GM23248 (cell line): ENCODE data around the gene DRD1. TPM values are rescaled to one million over a fixed set of nuclear protein-coding genes. Genes with fewer than 3 reads are reported as not detected.

Experiments used
- DNase-seq: peaks from one replicate; pipeline ENCODE4 v3.0.0-alpha.2; 2015
- H2AFZ ChIP-seq: fragments of 200-600 bp; sonication (generic); 2 replicates; pipeline ENCODE4 v1.6.1; 2016; ENCODE audit warnings: antibody characterized with exemption
- H3F3A ChIP-seq: fragments of 200-600 bp; sonication (generic); 2 replicates; pipeline ENCODE4 v1.6.1; 2016; ENCODE audit warnings: mild to moderate bottlenecking, antibody characterized with exemption, mixed run types; ENCODE audit not compliant: insufficient read depth
- H3K27ac ChIP-seq: fragments of 200-600 bp; sonication (generic); 2 replicates; pipeline ENCODE4 v1.5.1; 2016; ENCODE audit warnings: mild to moderate bottlenecking
- H3K27me3 ChIP-seq: fragments of 200-600 bp; sonication (generic); replicated peaks from 2 replicates; pipeline ENCODE4 v1.6.1; 2016; ENCODE audit warnings: mild to moderate bottlenecking; ENCODE audit not compliant: insufficient read depth
- H3K36me3 ChIP-seq: fragments of 200-600 bp; sonication (generic); 2 replicates; pipeline ENCODE4 v1.6.1; 2016; ENCODE audit warnings: low read depth, mild to moderate bottlenecking
- H3K4me1 ChIP-seq: fragments of 200-600 bp; sonication (generic); 2 replicates; pipeline ENCODE4 v1.6.1; 2016; ENCODE audit warnings: mild to moderate bottlenecking; ENCODE audit not compliant: insufficient read depth
- H3K4me2 ChIP-seq: fragments of 200-600 bp; sonication (generic); one replicate; pipeline ENCODE4 v1.6.1; 2016; ENCODE audit warnings: mild to moderate bottlenecking; ENCODE audit not compliant: unreplicated experiment
- H3K4me3 ChIP-seq: fragments of 200-600 bp; sonication (generic); 2 replicates; pipeline ENCODE4 v1.5.1; 2016; ENCODE audit warnings: mild to moderate bottlenecking
- H3K79me2 ChIP-seq: fragments of 200-600 bp; sonication (generic); 2 replicates; pipeline ENCODE4 v1.6.1; 2016; ENCODE audit warnings: mild to moderate bottlenecking; ENCODE audit not compliant: insufficient read depth
- H3K9ac ChIP-seq: fragments of 200-600 bp; sonication (generic); 2 replicates; pipeline ENCODE4 v1.6.1; 2016; ENCODE audit warnings: mild to moderate bottlenecking
- H3K9me2 ChIP-seq: fragments of 200-600 bp; sonication (generic); 2 replicates; pipeline ENCODE4 v1.6.1; 2016; ENCODE audit warnings: mixed run types, mild to moderate bottlenecking, moderate library complexity; ENCODE audit not compliant: insufficient read depth
- H3K9me3 ChIP-seq: fragments of 200-600 bp; sonication (generic); one replicate; pipeline ENCODE4 v1.6.1; 2017; ENCODE audit warnings: low read depth
- H4K20me1 ChIP-seq: fragments of 200-600 bp; sonication (generic); 2 replicates; pipeline ENCODE4 v1.6.0; 2016; ENCODE audit not compliant: insufficient read depth
- EZH2 ChIP-seq: fragments of 200-600 bp; sonication (generic); IDR thresholded peaks from 2 replicates; pipeline ENCODE4 v1.6.1; 2018; ENCODE audit warnings: antibody characterized with exemption, mild to moderate bottlenecking; ENCODE audit not compliant: insufficient read depth, poor library complexity, severe bottlenecking
- EZH2phosphoT487 ChIP-seq: fragments of 200-600 bp; sonication (generic); IDR thresholded peaks from 2 replicates; pipeline ENCODE4 v1.6.1; 2018; ENCODE audit warnings: antibody characterized with exemption, moderate library complexity, mild to moderate bottlenecking, low read depth; ENCODE audit not compliant: insufficient read depth
- WGBS, 2 experiments: methylation state at CpG; one replicate each; pipeline ENCODE4 v1.1.6; 2015 to 2017; ENCODE audit warnings: low lambda C conversion rate in 2 of 2, low coverage in 1 of 2; ENCODE audit errors: missing lambda C conversion rate in 2 of 2; 5-methylcytosine and 5-hydroxymethylcytosine counted together
- in situ Hi-C: fragments of 300-500 bp; cut with MboI; formaldehyde crosslinking; loops from 2 replicates; pipeline ENCODE4 v1.15.0; 2020
- polyA plus RNA-seq: library from polyadenylated mRNA; unstranded; fragments of >200 nt; fragmentation: Nextera tagmentation; extraction: Ambion mirVana; gene quantifications from 2 replicates; pipeline ENCODE4 v1.2.1, GENCODE V29; 2016
- total RNA-seq: library from RNA; depleted of rRNA; stranded (reverse); fragments of >200 nt; shearing (Covaris generic); gene quantifications from 2 replicates; pipeline ENCODE4 v1.2.3, GENCODE V29; 2014

Gene DRD1
- total and polyA plus RNA-seq, 2 experiments from 2014 or later, result not detected

DNA sequence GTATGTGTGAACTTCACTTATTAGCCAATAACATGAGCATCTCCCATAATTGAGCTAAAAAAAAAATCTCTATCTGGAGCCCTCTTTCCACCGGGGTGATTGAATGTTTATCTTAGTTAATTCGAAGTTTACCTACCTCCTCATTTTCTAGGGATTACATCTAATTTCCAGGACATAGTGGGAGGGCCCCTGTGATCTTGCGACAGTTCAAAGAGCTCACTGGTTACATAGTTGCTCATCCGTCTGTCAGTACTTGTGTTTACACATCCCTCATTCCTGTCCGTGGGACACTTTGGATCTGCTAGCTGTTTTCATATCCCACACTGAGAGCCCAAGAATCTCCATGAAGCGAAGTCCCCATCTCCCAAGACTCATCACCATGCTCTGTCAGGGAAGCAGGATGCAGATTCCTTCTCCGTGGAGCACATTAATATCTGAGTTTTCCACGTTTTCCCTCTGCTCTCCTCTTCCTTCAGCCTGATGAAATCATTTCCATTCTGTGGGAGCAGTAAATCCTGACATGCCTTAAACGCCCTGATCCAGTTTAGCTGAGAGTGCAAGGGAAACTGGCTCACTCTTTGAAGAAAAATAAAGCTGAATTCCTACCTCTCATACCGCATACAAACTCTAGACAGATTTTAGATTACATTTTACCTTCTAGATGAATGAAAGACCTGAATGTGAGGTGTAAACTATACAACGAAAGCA lies 24.2 kb upstream of the DRD1 start:
- in situ Hi-C loops, result no loop called here
- no peaks in the 10 kb centered on the region for H3K79me2 ChIP-seq
- no peaks in the 10 kb centered on the region for H3F3A ChIP-seq
- no peak overlapping the region for H3K4me3 ChIP-seq
- no peak overlapping the region for H3K27ac ChIP-seq
- H3K9ac ChIP-seq, result no peak overlapping the region
- no peaks in the 10 kb centered on the region for H3K9me3 ChIP-seq
- WGBS, 2 experiments, result 22 to 23% methylated on average over 11 of the region's 11 CpGs
- no peaks in the 10 kb centered on the region for H3K36me3 ChIP-seq
- H4K20me1 ChIP-seq, result no peaks in the 10 kb centered on the region
- H3K4me2 ChIP-seq, result no peak overlapping the region
- peaks cover 27% of the 10 kb centered on the region for H3K27me3 ChIP-seq
- H3K9me2 ChIP-seq, result no peaks in the 10 kb centered on the region
- H3K4me1 ChIP-seq, result no peaks in the 10 kb centered on the region
- no peak for TF ChIP-seq EZH2phosphoT487
- TF ChIP-seq EZH2, result no peak
- no peak for DNase-seq
- no peak overlapping the region for H2AFZ ChIP-seq

DNA sequence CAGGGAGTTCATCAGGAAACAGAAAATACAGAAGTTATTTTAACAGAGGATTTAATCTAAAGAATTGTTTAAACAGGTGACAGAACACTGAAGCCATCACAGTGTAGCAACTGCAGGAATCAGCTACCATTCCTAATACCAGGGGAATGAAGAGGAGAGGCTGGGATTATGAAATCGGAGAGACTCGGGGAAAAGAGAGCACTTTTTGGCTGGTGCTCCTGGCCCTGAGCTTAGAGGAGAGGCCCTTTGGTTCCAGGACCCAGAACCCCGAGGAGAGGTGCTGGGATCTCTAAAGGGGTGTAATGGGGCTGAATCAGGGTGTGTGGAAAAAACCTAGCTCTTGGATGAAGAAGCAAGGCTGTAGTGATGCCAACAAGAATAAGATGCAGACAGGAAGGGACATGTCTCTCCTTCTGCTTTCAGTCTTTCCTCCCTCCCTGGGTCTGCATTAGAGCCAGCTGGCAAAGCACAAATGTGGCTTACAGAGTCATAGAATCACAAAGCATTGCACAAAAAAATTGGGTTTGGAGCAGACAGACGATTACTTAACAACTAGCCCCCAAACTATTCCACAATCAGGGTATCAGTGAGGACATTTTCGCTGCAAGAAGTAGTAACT lies 22.8 kb upstream of the DRD1 start:
- in situ Hi-C loops, result no loop called here

GRCh38 chr5:175465282-175465681 lies 21.3 kb upstream of the DRD1 start:
- Histone ChIP-seq H3K9me2 (no peaks in the 10 kb centered on the region), H3K9me3 (no peaks in the 10 kb centered on the region), H3K4me3 (no peak overlapping the region), H3K79me2 (no peaks in the 10 kb centered on the region), H3K27me3 (peaks cover 26% of the 10 kb centered on the region), H3K4me2 (no peak overlapping the region), H3K27ac (no peak overlapping the region), H3K9ac (no peak overlapping the region), H2AFZ (no peak overlapping the region), H3K4me1 (no peaks in the 10 kb centered on the region), H4K20me1 (no peaks in the 10 kb centered on the region), H3F3A (no peaks in the 10 kb centered on the region), H3K36me3 (no peaks in the 10 kb centered on the region)
- DNase-seq, result no peak
- WGBS, 2 experiments, result 0 to 3% methylated on average over 3 of the region's 3 CpGs
- no peak for TF ChIP-seq EZH2phosphoT487
- no peak for TF ChIP-seq EZH2
- in situ Hi-C loops, result no loop called here

More for the DNA sequence above, 22.8 kb upstream of the DRD1 start:
- Histone ChIP-seq H3K9ac (no peak overlapping the region), H3K36me3 (no peaks in the 10 kb centered on the region), H4K20me1 (no peaks in the 10 kb centered on the region), H3K9me2 (no peaks in the 10 kb centered on the region), H3K79me2 (no peaks in the 10 kb centered on the region), H3K27me3 (peaks cover 32% of the 10 kb centered on the region), H3K4me3 (no peak overlapping the region), H3K4me1 (no peaks in the 10 kb centered on the region), H3K9me3 (no peaks in the 10 kb centered on the region), H3F3A (no peaks in the 10 kb centered on the region), H2AFZ (no peak overlapping the region), H3K27ac (no peak overlapping the region), H3K4me2 (no peak overlapping the region)
- DNase-seq, result peak; percentile 30
- no peak for TF ChIP-seq EZH2phosphoT487
- TF ChIP-seq EZH2, result no peak
- WGBS, 2 experiments, result 7 to 8% methylated on average over 5 of the region's 5 CpGs

- H2AFZ ChIP-seq, result no peak overlapping the region
- H3K9ac ChIP-seq, result no peak overlapping the region
- no peak overlapping the region for H3K27ac ChIP-seq
- no peaks in the 10 kb centered on the region for H3K36me3 ChIP-seq
- no peaks in the 10 kb centered on the region for H3F3A ChIP-seq
- TF ChIP-seq EZH2 (no peak), EZH2phosphoT487 (no peak)
- H3K9me3 ChIP-seq, result no peaks in the 10 kb centered on the region
- H4K20me1 ChIP-seq, result no peaks in the 10 kb centered on the region
- 0 to 2% methylated on average over 3 of the region's 3 CpGs for WGBS, 2 experiments
- H3K4me2 ChIP-seq, result no peak overlapping the region
- no peaks in the 10 kb centered on the region for H3K9me2 ChIP-seq
- H3K79me2 ChIP-seq, result no peaks in the 10 kb centered on the region
- in situ Hi-C loops, result no loop called here
- no peaks in the 10 kb centered on the region for H3K4me1 ChIP-seq
- no peak overlapping the region for H3K4me3 ChIP-seq
- peaks cover 26% of the 10 kb centered on the region for H3K27me3 ChIP-seq
- DNase-seq, result no peak
Measured at GRCh38 chr5:175464942-175465233, 20.9 kb upstream of the DRD1 start.
